GM18502 (cell line): ENCODE results near the gene SPIN2B.

Experiments
- ATAC-seq: cut with Tn5 transposase; IDR thresholded peaks from one replicate; pipeline ENCODE4 v1.9.1; 2021; ENCODE audit warnings: mild to moderate bottlenecking; ENCODE audit not compliant: unreplicated experiment, poor library complexity

The SPIN2B gene

DNA sequence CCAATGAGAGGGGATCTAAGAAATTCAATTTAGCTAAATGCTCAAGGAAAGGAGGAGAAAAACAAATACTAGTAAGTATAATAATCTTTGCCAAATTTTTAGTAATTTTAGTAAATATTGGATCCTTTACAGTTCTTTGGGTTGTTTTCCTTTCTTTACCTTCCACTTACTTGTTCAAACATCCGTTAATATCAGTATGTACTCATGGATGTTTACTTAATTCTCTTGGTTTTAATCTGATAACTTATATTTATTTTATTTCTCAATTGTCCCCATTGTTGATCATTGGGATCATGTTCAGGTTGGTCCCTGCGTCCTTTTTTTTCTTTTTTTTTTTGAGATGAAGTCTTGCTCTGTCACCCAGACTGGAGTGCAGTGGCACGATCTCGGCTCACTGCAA lies 46.9 kb downstream of the SPIN2B start:
- no peak for ATAC-seq

DNA sequence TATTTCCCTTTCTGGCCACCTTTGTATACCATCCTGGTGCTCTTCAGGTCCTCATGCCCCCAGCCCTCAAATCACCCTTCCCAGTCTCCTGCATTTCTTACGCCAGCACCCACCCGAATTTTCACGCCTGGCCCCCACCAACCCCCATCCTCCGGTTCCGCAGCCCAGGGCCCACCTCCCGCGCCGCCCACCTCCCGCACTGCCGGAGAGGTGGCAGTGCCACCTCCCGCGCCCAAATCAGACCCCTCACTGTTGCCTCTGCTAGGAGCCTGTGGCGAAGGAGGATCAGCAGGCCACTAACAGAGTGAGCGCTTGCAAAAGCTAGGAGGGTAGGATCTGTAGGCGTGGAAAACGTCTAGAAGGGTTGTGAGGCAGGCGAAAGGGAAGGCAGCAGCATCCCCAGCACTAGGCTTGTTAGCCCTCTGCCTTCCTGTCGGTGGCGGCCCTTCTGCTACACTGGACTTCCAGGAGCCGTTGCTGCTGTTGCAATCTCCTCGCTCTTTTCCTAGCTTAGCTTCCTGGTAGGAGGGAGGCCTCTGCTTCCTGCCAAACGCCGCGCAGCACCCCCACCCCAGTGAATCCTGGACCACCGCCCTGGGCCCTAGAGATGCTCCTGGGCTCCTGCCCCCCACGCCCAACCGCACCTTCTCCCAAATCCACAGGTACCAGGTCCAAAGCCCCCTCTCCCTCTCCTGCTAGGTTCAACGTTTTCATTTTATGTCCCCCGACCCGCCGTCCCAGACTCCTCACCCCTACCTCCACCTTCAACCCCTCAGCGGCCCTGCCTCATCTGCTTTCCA lies 51.0 kb downstream of the SPIN2B start:
- ATAC-seq = no peak
